Measurements from ENCODE around the gene PREP. TPM values are rescaled to one million over a fixed set of nuclear protein-coding genes. Genes with fewer than 3 reads are reported as not detected.
A peak's percentile ranks its signal among the peaks of the same experiment; 100 is the strongest.

Gene PREP
- total RNA-seq, 4 donors from 2014 or later, result 34.6 to 71.8 (median 51.8) TPM

DNA sequence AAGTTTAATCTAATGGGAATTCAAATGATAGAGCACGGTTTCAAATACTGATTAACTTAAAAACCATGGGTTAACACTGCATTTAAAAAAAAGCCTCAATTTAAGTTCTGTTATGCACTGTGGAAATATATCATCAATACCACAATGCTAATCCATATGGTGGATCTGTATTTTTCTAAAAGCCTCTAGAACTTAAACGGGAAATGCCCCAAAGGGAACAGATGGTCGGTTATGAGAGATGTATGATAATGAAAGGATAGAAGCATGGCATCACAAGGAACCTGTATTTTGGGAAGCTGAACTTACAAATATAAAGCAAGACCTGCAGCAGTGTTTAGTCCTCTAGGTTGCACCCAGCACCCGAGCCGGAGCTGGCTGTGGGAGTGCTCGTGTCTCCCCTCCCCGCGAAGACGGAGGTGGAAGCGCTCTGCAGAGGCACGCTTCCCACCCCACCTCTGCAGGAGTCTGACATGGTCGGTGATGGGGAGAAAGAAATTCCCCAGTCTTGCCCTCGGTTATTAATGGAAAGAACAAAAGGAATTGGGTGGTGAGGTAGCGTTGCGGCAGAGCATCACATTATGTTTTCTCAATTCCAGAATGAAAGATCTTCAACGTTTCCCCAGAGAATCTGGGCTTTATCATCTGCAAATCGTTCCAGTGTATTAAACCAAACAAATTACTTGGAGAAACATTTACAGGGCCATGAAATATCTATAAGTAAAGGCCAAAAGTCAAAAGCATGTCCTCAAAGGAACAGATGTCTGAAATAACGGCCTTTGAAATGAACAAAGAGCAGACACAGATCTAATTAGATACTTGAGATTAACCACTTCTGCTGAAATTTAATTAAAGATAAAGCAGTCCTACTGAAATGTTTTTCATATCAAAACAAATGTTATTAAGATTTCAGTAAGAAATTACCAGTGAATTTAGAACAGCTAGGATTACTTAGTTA lies 120.0 kb downstream of the PREP start:
- in situ Hi-C loops (cut with MboI; ENCODE audit: low sequenced_read_pairs in 4 of 4) (no loop called here), intact Hi-C loops (cut with DNase I; ENCODE audit: low total_unique reads) (no loop called here)
- TF ChIP-seq POLR2A (IDR thresholded peaks at IDR 0.05), result no peak
- TF ChIP-seq, protein P1, sequence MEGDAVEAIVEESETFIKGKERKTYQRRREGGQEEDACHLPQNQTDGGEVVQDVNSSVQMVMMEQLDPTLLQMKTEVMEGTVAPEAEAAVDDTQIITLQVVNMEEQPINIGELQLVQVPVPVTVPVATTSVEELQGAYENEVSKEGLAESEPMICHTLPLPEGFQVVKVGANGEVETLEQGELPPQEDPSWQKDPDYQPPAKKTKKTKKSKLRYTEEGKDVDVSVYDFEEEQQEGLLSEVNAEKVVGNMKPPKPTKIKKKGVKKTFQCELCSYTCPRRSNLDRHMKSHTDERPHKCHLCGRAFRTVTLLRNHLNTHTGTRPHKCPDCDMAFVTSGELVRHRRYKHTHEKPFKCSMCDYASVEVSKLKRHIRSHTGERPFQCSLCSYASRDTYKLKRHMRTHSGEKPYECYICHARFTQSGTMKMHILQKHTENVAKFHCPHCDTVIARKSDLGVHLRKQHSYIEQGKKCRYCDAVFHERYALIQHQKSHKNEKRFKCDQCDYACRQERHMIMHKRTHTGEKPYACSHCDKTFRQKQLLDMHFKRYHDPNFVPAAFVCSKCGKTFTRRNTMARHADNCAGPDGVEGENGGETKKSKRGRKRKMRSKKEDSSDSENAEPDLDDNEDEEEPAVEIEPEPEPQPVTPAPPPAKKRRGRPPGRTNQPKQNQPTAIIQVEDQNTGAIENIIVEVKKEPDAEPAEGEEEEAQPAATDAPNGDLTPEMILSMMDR (IDR thresholded peaks at IDR 0.05 in 4 of 5, conservative IDR thresholded peaks at IDR 0.05 in 1 of 5), result no peak
- H3K4me3 ChIP-seq, result no peak overlapping the region
- peaks cover 0 to 31% of the 10 kb centered on the region in 2 donors for H3K36me3 ChIP-seq
- peak overlapping the region; percentile 87 to 98 (median 96) for H3K27ac ChIP-seq
- no peak for ATAC-seq
- H3K9me3 ChIP-seq, result no peaks in the 10 kb centered on the region
- DNase-seq, result no peak
- H3K27me3 ChIP-seq, result no peaks in the 10 kb centered on the region
- H3K4me1 ChIP-seq, result peaks cover 33 to 48% of the 10 kb centered on the region in 2 donors

DNA sequence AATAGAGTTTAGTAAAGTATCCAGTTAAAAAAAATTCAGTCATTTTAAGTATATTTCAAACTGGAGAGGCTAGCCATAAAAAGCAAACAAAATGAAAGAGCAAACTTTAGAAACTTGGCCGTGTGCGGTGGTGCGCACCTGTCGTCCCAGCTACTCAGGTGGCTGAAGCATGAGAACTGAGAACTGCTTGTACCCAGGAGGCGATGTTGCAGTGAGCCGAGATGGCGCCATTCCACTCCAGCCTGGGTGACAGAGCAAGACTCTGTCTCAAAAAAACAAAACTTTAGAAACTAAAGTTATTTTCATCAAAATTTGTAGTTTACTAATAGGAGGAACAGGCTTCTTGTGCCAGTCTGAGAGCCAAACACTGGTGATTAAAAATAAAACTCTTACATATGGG lies 122.8 kb downstream of the PREP start:
- DNase-seq (peak; percentile 85 to 92), ATAC-seq (peak; percentile 73 to 76)
- peak overlapping the region; percentile 87 to 98 (median 96) for H3K27ac ChIP-seq
- intact Hi-C loops (cut with DNase I; ENCODE audit: low total_unique reads), result loop anchor here (1.0 to 2.0 kb wide), 2 partner anchors 116 to 143 kb away; a partner anchor contains a TSS
- H3K36me3 ChIP-seq, result peaks cover 0 to 41% of the 10 kb centered on the region in 2 donors
- no peaks in the 10 kb centered on the region for H3K27me3 ChIP-seq
- peak overlapping the region; percentile 51 to 71 (median 68) for H3K4me3 ChIP-seq
- H3K4me1 ChIP-seq, result peaks cover 41 to 57% of the 10 kb centered on the region in 2 donors
- TF ChIP-seq, protein P1 (IDR thresholded peaks at IDR 0.05 in 4 of 5, conservative IDR thresholded peaks at IDR 0.05 in 1 of 5), result no peak
- TF ChIP-seq POLR2A (IDR thresholded peaks at IDR 0.05), result peak; percentile 29 to 73
- in situ Hi-C loops (cut with MboI; ENCODE audit: low sequenced_read_pairs in 4 of 4), result no loop called here
- no peaks in the 10 kb centered on the region for H3K9me3 ChIP-seq

DNA sequence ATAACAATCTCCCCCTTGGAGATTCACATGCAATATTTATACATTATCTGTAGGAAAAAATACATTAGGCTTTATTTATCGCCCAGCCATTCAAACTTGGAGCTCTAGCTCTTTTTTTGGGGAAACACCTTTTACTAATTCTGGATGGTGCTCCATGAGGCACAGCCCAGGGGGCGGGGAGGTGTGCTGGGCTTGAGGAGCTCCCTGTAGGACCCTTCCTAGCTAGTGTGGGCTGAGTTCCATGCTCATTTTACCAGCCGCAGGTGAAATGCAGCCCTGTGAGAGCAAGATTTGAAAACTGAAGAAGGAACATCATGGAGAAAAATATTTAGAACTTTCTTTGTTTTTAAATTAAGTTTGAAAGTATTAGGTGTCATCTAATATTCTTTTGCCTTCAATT lies 123.4 kb downstream of the PREP start:
- peak in 1 of 2 donors; percentile 53 for DNase-seq
- no peaks in the 10 kb centered on the region for H3K9me3 ChIP-seq
- in situ Hi-C loops (cut with MboI; ENCODE audit: low sequenced_read_pairs in 4 of 4) (no loop called here), intact Hi-C loops (cut with DNase I; ENCODE audit: low total_unique reads) (loop anchor here (2.0 kb wide), 2 partner anchors 101 to 123 kb away; partner anchors contain the start of gene PREP)
- ATAC-seq, result peak; percentile 13
- peaks cover 46 to 63% of the 10 kb centered on the region in 2 donors for H3K4me1 ChIP-seq
- H3K27me3 ChIP-seq, result no peaks in the 10 kb centered on the region
- H3K4me3 ChIP-seq, result peak overlapping the region; percentile 47 to 71 (median 68)
- no peak for TF ChIP-seq POLR2A (IDR thresholded peaks at IDR 0.05)
- TF ChIP-seq, protein P1 (IDR thresholded peaks at IDR 0.05 in 4 of 5, conservative IDR thresholded peaks at IDR 0.05 in 1 of 5), result no peak
- H3K36me3 ChIP-seq, result peaks cover 0 to 41% of the 10 kb centered on the region in 2 donors
- H3K27ac ChIP-seq, result peak overlapping the region; percentile 87 to 98 (median 96)

DNA sequence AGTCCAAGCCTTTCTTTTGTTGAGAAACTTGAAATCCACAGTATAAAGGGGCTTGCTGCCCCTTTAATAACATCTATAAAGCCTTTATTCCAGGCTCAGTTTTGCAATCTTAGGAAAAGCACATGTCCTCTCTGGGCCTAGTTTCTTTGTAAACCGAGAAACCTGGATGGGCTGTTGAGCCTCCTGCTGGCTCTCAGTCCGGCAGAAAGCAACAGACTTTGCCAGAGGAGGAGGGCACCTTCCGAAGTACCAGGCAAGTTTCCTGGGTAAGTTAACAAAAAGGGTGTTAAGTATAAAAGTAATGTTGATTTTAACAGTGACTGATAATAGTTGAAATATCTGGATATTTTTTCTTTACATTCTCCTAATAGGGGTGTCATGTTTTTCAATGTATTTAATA lies 124.1 kb downstream of the PREP start:
- Histone ChIP-seq H3K4me1 (peaks cover 52 to 69% of the 10 kb centered on the region in 2 donors), H3K27ac (peak overlapping the region; percentile 87 to 98 (median 96)), H3K9me3 (no peaks in the 10 kb centered on the region), H3K4me3 (peak overlapping the region; percentile 47 to 71 (median 68)), H3K27me3 (no peaks in the 10 kb centered on the region), H3K36me3 (peaks cover 0 to 41% of the 10 kb centered on the region in 2 donors)
- DNase-seq (peak; percentile 69 to 81), ATAC-seq (peak; percentile 67 to 71)
- in situ Hi-C loops (cut with MboI; ENCODE audit: low sequenced_read_pairs in 4 of 4), result no loop called here
- TF ChIP-seq POLR2A (IDR thresholded peaks at IDR 0.05), result peak; percentile 77 to 85
- TF ChIP-seq, protein P1 (IDR thresholded peaks at IDR 0.05 in 4 of 5, conservative IDR thresholded peaks at IDR 0.05 in 1 of 5), result peak in 1 of 5 experiments; percentile 20
- intact Hi-C loops (cut with DNase I; ENCODE audit: low total_unique reads), result loop anchor here (2.0 kb wide), 2 partner anchors 100 to 124 kb away; partner anchors contain the start of gene PREP
